ENCODE data around the gene ACSM4.
"Not testable (repeated sequence)": the region's sequence is repeated elsewhere in the genome, so short reads cannot be mapped to it uniquely, and the experiment has no call there.

Gene ACSM4, protein sequence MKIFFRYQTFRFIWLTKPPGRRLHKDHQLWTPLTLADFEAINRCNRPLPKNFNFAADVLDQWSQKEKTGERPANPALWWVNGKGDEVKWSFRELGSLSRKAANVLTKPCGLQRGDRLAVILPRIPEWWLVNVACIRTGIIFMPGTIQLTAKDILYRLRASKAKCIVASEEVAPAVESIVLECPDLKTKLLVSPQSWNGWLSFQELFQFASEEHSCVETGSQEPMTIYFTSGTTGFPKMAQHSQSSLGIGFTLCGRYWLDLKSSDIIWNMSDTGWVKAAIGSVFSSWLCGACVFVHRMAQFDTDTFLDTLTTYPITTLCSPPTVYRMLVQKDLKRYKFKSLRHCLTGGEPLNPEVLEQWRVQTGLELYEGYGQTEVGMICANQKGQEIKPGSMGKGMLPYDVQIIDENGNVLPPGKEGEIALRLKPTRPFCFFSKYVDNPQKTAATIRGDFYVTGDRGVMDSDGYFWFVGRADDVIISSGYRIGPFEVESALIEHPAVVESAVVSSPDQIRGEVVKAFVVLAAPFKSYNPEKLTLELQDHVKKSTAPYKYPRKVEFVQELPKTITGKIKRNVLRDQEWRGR
- 0 reads per million in 2 donors for total RNA-seq

GRCh38 chr12:7303772-7304171 is at the start of gene ACSM4:
ACSM4 (plus strand) TSS chr12:7304072; CDS start chr12:7304332, 260 bp downstream.
- no peak for DNase-seq

DNA sequence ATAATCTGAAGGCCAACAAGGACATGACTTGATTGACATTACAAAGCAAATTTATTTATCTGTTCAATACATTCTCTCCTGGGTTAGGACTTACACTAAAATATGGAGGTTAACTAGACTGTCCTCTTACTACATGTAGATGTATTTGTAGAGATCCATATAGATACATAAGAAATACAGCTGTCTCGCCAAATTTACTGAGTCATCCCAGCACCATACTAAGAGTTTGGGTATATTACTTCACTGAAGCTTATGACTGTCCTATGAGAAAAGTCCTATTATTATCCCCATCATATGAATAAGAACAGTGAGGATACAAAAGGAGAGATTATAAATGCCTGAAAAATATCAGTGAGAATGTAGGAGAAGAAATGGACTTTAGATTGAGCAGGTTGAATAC is 44.8 kb upstream of the ACSM4 start:
- DNase-seq, result no peak

GRCh38 chr12:7264538-7264937 is 39.3 kb upstream of the ACSM4 start:
- no peak for DNase-seq

- no peak for DNase-seq
These were observed 38.6 kb upstream of the ACSM4 start for GRCh38 chr12:7265251-7265650.

- no peak for DNase-seq
These were observed 34.6 kb upstream of the ACSM4 start for GRCh38 chr12:7269273-7269672.

DNA sequence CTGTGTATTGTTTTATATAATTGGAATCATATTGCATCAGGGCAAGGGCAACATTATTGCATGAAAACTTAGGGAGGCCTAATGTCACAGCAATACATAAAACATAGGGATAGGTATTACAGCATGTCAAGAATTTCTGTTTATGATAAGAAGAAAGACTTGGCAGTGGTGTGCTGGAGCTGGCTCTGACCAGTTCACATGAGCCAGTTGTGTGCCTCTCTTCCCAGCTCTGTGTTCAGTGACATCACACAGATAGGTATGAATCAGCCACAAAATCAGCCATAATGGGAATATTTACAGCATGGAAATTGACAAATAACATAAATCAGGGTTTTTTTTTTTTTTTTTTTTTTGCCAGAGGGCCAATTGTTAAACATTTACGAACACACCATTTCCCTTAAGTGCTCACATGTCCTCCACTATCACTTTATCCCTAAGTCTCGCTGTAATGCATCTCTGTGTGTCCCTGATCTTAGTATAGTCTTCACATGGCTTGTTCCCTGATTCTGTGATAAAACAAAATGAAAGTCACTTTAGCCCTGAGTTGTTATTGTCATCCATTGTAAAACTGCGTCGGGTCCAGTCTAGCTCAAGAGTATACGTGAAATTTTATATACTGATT is 31.9 kb upstream of the ACSM4 start:
- no peak for DNase-seq

- not testable (repeated sequence) for DNase-seq
These were observed 28.4 kb upstream of the ACSM4 start for GRCh38 chr12:7275482-7275881.

GRCh38 chr12:7282844-7283243 is 21.0 kb upstream of the ACSM4 start:
- no peak for DNase-seq

- DNase-seq, result no peak
These were observed 14.1 kb upstream of the ACSM4 start for GRCh38 chr12:7289743-7290142.

DNA sequence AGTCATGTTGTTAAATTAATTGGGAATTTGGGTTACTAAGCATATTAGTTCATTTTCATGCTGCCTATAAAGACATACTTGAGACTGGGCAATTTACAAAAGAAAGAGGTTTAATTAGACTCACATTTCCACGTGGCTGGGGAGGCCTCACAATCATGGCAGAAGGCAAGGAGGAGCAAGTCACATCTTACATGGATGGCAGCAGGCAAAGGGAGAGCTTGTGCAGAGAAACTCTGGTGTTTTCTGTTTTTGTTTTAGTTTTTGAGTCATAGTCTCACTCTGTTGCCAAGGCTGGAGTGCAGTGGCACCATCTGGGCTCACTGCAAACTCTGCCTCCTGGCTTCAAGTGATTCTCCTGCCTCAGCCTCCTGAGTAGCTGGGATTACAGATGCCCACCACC is 13.3 kb upstream of the ACSM4 start:
- DNase-seq, result not testable (repeated sequence)

- DNase-seq, result no peak
These were observed 11.6 kb upstream of the ACSM4 start for GRCh38 chr12:7292300-7292699.

DNA sequence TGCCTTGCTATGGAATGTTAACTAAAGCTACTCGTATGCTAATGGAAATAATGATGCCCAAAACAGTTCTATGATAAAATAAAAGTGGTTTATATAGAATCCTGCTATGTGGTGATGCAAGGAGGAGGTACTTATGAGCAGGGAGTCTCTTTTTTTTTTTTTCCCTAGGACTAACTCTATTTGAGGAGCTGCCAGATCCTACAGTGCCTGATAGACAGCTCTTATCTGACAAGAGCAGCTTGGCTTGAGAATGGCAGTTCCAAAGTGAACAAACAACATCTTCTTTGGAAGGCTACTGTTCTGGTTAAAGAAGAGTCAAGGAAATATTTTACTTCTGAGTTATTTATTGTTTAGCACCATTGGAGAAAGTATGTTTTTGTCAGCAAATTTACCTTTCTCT is 10.2 kb upstream of the ACSM4 start:
- DNase-seq, result no peak

DNA sequence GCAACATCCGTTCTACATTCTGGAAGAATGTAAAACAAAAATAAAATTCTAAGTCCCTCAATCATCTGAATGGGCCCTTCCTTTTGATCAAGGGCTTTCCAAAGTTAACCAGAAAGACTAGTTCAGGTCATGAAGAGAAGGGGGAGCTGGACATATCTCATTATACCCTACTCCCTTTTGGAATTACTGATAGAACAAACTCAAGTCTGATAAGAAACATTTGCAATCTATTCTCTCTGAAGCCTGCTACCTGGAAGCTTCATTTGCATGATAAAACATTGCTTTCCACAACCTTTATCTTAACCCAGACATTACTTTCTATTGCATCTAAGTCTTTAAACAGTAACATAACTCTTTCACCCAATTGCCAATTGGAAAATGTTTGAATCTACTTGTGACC is 8.3 kb upstream of the ACSM4 start:
- no peak for DNase-seq

DNA sequence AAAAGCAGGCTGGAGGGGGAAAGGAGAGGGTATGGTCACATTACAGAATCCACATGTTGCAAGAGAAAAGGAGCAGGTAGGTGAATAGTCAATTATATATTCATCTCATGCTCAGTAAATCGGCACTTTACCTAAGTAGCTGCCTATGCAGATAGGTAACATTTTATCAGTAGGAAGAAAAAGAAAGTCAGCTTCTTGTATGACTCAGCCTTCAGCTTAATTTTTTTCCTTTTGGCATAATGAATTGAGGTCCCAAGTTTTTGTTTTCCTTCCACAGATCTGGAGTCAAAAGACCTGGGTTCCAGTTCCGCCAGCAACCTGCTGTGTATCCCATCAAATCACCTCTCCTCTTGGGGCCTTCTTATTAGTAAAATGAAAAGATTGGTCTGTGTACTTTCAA is 6.0 kb upstream of the ACSM4 start:
- DNase-seq, result no peak

DNA sequence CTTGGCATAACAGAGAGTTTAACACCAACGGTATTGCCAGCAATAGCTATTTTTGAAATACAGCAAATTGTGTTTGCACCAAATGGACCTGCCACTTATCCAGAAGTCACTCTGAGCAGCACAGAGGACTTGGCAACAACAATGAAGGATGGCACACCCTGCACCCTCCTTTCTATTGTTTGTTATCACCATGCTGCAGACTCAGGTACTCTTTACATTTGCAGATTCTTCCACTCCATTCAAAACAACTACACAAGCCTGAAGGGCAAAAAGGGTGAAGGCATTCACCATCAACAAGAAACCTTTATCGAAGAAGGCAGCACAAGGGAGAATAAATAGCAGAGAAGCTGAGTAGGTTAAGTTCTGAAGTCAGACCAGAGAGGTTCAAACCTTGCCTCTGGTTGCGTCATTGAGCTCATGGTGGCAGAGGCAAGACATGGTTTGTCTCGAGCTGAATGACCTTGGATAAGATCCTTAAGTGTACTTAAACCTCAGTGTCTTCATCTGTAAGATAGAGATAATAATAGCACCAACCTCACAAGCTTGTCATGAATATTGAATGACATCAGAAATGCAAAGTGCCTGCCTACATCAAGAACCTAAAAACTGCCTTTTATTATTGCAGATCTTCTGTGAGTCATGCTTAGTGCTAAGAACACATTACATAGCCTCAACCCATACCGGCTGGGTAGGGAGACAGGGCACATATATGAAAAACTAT is 1.4 kb upstream of the ACSM4 start:
- no peak for DNase-seq

GRCh38 chr12:7303230-7303629 is 642 bp upstream of the ACSM4 start:
- DNase-seq, result no peak

DNA sequence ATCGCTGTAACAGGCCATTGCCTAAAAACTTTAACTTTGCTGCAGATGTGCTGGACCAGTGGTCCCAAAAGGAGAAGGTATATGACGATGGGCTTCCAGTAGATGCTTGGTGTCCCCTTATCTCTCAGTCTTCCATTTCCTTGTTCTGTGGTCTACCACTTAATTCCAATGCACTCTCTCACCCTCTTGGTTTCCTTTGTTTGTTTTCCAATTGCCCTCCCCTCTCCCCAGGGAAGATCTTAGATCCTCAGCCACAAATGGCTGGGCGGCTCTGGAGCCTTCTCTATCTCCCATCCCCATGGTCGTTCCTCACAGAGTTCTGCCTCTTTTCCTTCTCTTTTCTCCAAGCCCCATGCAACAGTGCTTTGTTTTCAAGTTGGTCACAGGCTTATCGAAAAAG is 584 bp downstream of the ACSM4 start:
- no peak for DNase-seq

DNA sequence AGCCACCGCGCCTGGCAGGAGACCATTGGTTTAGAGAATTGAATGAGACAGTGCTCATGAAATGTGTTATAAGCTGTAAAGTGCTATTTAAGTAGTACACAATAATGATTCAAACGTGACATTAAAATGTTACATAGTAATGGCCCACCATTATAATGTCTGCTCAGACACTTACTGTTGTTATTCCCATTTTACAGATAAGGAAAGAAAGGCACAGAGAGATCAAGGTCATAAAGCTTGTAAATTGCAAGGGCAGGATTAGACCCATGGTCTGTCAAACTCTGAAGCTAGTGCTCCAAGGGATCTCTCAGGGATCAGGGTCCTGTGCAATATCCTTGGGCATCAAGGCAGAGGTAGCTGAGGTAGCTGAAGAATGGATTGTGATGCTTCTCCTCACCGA is 6.2 kb downstream of the ACSM4 start:
- DNase-seq, result no peak

GRCh38 chr12:7319930-7320329 is 16.1 kb downstream of the ACSM4 start:
- no peak for DNase-seq

DNA sequence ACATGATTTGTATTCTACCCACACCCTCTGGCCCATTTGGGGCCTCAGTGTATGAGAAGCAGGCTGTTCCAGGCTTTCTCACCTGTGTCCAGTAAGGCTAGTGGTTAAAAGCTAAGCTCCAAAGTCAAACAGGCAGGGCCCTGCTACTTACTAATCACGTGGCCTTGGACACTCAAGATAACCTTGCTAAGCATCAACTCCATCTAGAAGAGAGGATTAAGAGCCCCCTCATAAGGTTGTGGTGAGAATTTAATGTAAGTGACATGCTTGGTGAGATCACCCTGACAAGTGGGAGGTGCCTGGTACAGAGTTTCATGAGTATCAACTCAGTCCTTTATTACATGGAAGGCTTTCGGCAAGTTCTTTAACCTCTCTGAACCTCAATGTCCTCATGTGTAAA is 17.8 kb downstream of the ACSM4 start:
- no peak for DNase-seq

GRCh38 chr12:7322599-7322998 is 18.7 kb downstream of the ACSM4 start:
- DNase-seq, result no peak

- DNase-seq, result no peak
These were observed 20.3 kb downstream of the ACSM4 start for GRCh38 chr12:7324176-7324575.

DNA sequence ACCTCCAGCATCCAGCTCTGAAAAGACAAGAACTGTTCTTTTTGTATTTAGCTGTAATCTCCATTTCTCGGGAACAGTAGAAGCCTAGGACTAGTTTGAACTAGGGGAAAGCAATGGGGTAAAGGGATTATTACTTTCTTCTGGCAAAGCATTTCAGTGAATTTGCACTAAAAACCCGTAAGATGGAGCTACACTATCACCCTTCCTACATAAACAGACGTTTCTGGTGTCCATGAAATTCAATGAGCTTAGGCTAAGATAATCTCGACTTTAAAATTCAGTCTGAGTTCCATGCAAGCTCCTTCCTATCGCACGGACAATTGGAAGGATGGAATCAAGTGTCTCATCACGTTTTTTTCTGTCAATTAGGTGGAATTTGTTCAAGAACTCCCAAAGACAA is 24.0 kb downstream of the ACSM4 start:
- DNase-seq, result no peak
